ENCODE data around the gene NUFIP2. TPM values are rescaled to one million over a fixed set of nuclear protein-coding genes. Genes with fewer than 3 reads are reported as not detected.

The NUFIP2 gene
- total RNA-seq, 4 donors from 2014 or later, result 31.0 to 36.4 (median 35.6) TPM

DNA sequence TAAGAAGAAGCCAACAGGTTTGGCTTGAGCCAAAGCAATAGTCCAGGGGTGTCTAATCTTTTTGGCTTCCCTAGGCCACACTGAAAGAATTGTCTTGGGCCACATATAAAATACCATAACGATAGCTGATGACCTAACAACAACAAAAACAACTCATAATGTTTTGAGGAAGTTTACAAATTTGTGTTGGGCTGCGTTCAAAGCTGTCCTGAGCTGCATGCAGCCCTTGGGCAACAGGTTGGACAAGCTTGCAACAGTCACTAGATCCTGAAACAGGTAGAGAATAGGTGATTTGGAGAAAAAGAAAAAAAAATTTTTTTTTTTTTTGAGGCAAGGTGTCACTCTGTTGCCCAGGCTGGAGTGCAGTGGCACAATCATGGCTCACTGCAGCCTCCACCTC lies 42.8 kb downstream of the NUFIP2 start:
- TF ChIP-seq POLR2AphosphoS5 (IDR thresholded peaks at IDR 0.05) (no peak), EP300 (IDR thresholded peaks at IDR 0.05) (no peak), POLR2A (IDR thresholded peaks at IDR 0.05) (no peak)
- TF ChIP-seq, protein P1, sequence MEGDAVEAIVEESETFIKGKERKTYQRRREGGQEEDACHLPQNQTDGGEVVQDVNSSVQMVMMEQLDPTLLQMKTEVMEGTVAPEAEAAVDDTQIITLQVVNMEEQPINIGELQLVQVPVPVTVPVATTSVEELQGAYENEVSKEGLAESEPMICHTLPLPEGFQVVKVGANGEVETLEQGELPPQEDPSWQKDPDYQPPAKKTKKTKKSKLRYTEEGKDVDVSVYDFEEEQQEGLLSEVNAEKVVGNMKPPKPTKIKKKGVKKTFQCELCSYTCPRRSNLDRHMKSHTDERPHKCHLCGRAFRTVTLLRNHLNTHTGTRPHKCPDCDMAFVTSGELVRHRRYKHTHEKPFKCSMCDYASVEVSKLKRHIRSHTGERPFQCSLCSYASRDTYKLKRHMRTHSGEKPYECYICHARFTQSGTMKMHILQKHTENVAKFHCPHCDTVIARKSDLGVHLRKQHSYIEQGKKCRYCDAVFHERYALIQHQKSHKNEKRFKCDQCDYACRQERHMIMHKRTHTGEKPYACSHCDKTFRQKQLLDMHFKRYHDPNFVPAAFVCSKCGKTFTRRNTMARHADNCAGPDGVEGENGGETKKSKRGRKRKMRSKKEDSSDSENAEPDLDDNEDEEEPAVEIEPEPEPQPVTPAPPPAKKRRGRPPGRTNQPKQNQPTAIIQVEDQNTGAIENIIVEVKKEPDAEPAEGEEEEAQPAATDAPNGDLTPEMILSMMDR (IDR thresholded peaks at IDR 0.05), result no peak
- Histone ChIP-seq H3K36me3 (peaks cover 8% of the 10 kb centered on the region), H3K9me3 (no peaks in the 10 kb centered on the region), H3K4me3 (no peak overlapping the region), H3K4me1 (peaks cover 31% of the 10 kb centered on the region), H3K27me3 (no peaks in the 10 kb centered on the region), H3K27ac (no peak overlapping the region)
- 79% methylated on average over 2 of the region's 2 CpGs for WGBS
- DNase-seq (ENCODE audit: low spot score in 2 of 2), result no peak

DNA sequence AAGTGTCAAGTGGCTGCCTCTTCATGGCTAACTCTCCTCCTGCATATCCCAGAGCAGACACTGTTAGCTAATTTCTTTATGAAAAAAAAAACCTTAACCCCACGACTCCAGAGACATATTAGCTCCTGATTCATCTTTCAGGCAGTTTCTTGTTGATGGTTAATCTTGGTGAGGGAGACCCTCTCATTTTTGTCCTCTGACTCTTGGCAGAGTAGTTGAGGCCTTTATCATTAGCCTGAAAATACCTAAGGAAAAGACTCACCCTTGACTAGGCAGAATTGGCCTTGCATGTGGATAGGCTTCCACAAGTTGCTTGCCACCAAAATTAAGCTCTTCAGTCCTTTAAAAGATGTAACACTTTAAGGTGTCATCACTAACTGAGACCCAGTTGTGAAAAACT lies 43.3 kb downstream of the NUFIP2 start:
- peaks cover 8% of the 10 kb centered on the region for H3K36me3 ChIP-seq
- no peaks in the 10 kb centered on the region for H3K27me3 ChIP-seq
- no peak overlapping the region for H3K27ac ChIP-seq
- 88% methylated on average over 1 of the region's 1 CpG for WGBS
- no peak for DNase-seq (ENCODE audit: low spot score in 2 of 2)
- H3K4me3 ChIP-seq, result no peak overlapping the region
- TF ChIP-seq, protein P1 (IDR thresholded peaks at IDR 0.05), result no peak
- no peak for TF ChIP-seq POLR2A (IDR thresholded peaks at IDR 0.05)
- no peak for TF ChIP-seq EP300 (IDR thresholded peaks at IDR 0.05)
- TF ChIP-seq POLR2AphosphoS5 (IDR thresholded peaks at IDR 0.05), result no peak
- peaks cover 26% of the 10 kb centered on the region for H3K4me1 ChIP-seq
- H3K9me3 ChIP-seq, result no peaks in the 10 kb centered on the region

DNA sequence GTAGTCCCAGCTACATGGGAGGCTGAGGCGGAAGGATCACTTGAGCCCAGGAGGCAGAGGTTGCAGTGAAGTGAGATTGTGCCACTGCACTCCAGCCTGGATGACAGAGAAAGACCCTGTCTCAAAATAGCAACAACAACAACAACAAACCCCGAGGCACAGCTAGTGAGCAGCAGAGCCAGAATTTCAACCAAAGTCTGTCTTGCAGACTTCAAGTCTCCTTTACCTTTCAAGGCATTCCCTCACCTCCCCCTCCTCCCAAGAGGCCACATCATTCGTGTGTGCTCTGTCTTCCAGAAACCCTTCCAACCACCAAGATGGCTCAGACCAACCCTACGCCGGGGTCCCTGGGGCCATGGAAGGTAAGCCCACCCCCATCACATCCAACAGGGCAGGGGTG lies 45.1 kb downstream of the NUFIP2 start:
- TF ChIP-seq POLR2AphosphoS5 (IDR thresholded peaks at IDR 0.05) (no peak), EP300 (IDR thresholded peaks at IDR 0.05) (no peak), POLR2A (IDR thresholded peaks at IDR 0.05) (no peak)
- TF ChIP-seq, protein P1 (IDR thresholded peaks at IDR 0.05), result no peak
- DNase-seq (ENCODE audit: low spot score in 2 of 2), result no peak
- 82% methylated on average over 5 of the region's 5 CpGs for WGBS

DNA sequence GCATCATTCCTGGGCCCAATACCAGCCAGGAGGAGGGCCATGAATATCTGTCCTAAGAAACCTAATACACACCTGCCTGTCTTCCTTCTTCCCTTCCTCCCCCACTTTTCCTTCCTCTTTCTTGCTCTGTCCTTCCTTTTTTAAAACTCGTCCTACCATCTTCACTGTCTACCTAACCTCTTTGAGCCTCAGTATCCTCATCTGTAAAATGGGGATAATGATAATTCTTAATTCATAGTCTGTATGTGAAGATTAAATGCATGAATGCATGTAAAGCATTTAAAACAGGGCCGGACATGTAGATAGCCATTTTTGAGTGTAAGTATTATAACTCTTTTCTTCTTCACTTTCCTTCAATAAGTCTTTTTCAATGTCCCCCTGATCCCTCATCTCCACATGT lies 46.7 kb downstream of the NUFIP2 start:
- no peak for TF ChIP-seq POLR2AphosphoS5 (IDR thresholded peaks at IDR 0.05)
- TF ChIP-seq, protein P1 (IDR thresholded peaks at IDR 0.05), result no peak
- TF ChIP-seq EP300 (IDR thresholded peaks at IDR 0.05), result no peak
- no peak for TF ChIP-seq POLR2A (IDR thresholded peaks at IDR 0.05)
- no peak overlapping the region for H3K27ac ChIP-seq
- no peaks in the 10 kb centered on the region for H3K9me3 ChIP-seq
- no peak overlapping the region for H3K4me3 ChIP-seq
- H3K4me1 ChIP-seq, result peaks cover 5% of the 10 kb centered on the region
- 85% methylated on average over 2 of the region's 2 CpGs for WGBS
- H3K27me3 ChIP-seq, result no peaks in the 10 kb centered on the region
- DNase-seq (ENCODE audit: low spot score in 2 of 2), result no peak
- H3K36me3 ChIP-seq, result no peaks in the 10 kb centered on the region

More for the DNA sequence above, 45.1 kb downstream of the NUFIP2 start:
- Histone ChIP-seq H3K27me3 (no peaks in the 10 kb centered on the region), H3K4me3 (no peak overlapping the region), H3K9me3 (no peaks in the 10 kb centered on the region), H3K36me3 (no peaks in the 10 kb centered on the region), H3K4me1 (peaks cover 13% of the 10 kb centered on the region), H3K27ac (no peak overlapping the region)

DNA sequence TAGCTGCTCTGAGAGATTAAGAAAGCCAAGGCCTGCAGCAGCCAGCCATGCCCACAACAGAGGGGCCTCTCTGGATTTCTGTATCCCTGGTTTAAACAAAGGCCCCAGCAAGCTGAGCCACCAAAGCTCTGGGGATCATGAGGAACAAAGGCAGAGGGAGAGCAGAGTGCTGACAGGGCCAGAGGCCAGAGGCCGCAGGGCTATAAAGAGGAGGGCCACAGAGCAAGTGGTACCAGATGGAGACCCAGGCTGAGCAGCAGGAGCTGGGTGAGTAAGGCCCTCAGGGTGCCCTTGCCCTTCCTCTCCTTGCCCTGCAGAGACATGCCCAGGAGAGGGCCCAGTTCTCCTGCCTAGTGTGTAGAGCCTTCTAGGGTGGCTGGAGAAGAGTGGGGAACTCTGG lies 47.3 kb downstream of the NUFIP2 start, which contains the start of gene CRYBA1:
TSS of gene CRYBA1 (plus strand) at position 232 of the 400 bp plus-strand sequence. CDS start at position 237, 5 bp downstream.
- TF ChIP-seq POLR2A (IDR thresholded peaks at IDR 0.05), result no peak
- no peak for TF ChIP-seq EP300 (IDR thresholded peaks at IDR 0.05)
- TF ChIP-seq POLR2AphosphoS5 (IDR thresholded peaks at IDR 0.05), result no peak
- TF ChIP-seq, protein P1 (IDR thresholded peaks at IDR 0.05), result no peak
- DNase-seq (ENCODE audit: low spot score in 2 of 2), result no peak
- no peaks in the 10 kb centered on the region for H3K27me3 ChIP-seq
- H3K27ac ChIP-seq, result no peak within 1 kb of the TSS
- no peaks in the 10 kb centered on the region for H3K4me1 ChIP-seq
- WGBS, result 50% methylated on average over 1 of the region's 1 CpG
- H3K36me3 ChIP-seq, result no peaks in the 10 kb centered on the region
- no peaks in the 10 kb centered on the region for H3K9me3 ChIP-seq
- no peak within 1 kb of the TSS for H3K4me3 ChIP-seq

Data from suprapubic skin (tissue), 4 donors.